ENCODE results near the gene RBM47. TPM values are rescaled to one million over a fixed set of nuclear protein-coding genes. Genes with fewer than 3 reads are reported as not detected.

Gene RBM47
- total RNA-seq, 1 donor from 2014 or later = 61.1 TPM

DNA sequence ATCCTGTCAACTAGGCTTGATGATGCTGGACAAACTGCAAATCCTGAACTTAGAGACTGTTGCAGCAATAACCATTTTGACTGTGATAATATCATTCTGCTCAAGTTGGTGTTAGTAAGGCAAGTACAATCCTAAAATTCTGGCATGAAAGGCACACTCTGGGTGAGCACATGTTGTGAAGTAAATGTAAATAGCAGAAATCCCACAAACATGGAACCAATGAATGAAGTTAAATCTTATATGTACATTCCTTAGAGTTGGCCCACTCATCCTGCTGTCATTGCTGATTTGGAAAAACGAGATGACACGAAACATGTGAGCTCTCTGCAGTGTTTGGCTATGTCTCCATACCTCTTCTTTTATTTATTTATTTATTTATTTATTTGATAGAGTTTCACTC lies 21.0 kb downstream of the RBM47 start:
- no peak for TF ChIP-seq POLR2AphosphoS5 (IDR thresholded peaks at IDR 0.05; ENCODE audit: insufficient read depth in 1 of 2, low read depth in 1 of 2)
- TF ChIP-seq, protein P1, sequence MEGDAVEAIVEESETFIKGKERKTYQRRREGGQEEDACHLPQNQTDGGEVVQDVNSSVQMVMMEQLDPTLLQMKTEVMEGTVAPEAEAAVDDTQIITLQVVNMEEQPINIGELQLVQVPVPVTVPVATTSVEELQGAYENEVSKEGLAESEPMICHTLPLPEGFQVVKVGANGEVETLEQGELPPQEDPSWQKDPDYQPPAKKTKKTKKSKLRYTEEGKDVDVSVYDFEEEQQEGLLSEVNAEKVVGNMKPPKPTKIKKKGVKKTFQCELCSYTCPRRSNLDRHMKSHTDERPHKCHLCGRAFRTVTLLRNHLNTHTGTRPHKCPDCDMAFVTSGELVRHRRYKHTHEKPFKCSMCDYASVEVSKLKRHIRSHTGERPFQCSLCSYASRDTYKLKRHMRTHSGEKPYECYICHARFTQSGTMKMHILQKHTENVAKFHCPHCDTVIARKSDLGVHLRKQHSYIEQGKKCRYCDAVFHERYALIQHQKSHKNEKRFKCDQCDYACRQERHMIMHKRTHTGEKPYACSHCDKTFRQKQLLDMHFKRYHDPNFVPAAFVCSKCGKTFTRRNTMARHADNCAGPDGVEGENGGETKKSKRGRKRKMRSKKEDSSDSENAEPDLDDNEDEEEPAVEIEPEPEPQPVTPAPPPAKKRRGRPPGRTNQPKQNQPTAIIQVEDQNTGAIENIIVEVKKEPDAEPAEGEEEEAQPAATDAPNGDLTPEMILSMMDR (IDR thresholded peaks at IDR 0.05) = no peak
- TF ChIP-seq POLR2A (IDR thresholded peaks at IDR 0.05) = no peak
- no peak overlapping the region for H3K27ac ChIP-seq
- H3K36me3 ChIP-seq = no peaks in the 10 kb centered on the region
- H3K27me3 ChIP-seq = no peaks in the 10 kb centered on the region
- intact Hi-C loops (cut with DNase I) = no loop called here
- no peak for DNase-seq (ENCODE audit: extremely low spot score in 2 of 2)
- no peak overlapping the region for H3K4me3 ChIP-seq
- no peaks in the 10 kb centered on the region for H3K4me1 ChIP-seq
- H3K9me3 ChIP-seq = no peaks in the 10 kb centered on the region

DNA sequence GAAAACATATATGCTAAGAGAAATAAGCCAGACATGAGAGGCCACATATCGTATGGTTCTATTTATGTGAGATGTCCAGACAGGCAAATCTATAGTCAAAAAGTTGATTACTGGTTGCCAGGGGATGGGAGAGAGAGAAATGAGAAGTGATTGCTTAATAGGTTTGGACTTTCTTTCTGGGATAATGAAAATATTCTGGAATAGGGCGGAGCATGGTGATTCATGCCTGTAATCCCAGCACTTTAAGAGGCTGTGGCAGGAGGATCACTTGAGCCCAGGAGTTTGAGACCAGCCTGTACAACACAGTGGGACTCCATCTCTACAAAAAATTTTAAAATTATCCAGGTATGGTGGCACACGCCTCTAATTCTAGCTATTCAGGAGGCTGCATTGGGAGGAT lies 22.4 kb downstream of the RBM47 start:
- no peak for DNase-seq (ENCODE audit: extremely low spot score in 2 of 2)
- Histone ChIP-seq H3K4me3 (no peak overlapping the region), H3K27me3 (no peaks in the 10 kb centered on the region), H3K9me3 (no peaks in the 10 kb centered on the region), H3K36me3 (no peaks in the 10 kb centered on the region), H3K4me1 (no peaks in the 10 kb centered on the region), H3K27ac (no peak overlapping the region)
- intact Hi-C loops (cut with DNase I) = no loop called here
- TF ChIP-seq POLR2AphosphoS5 (IDR thresholded peaks at IDR 0.05; ENCODE audit: insufficient read depth in 1 of 2, low read depth in 1 of 2) = no peak
- TF ChIP-seq, protein P1 (IDR thresholded peaks at IDR 0.05) = no peak
- no peak for TF ChIP-seq POLR2A (IDR thresholded peaks at IDR 0.05)

DNA sequence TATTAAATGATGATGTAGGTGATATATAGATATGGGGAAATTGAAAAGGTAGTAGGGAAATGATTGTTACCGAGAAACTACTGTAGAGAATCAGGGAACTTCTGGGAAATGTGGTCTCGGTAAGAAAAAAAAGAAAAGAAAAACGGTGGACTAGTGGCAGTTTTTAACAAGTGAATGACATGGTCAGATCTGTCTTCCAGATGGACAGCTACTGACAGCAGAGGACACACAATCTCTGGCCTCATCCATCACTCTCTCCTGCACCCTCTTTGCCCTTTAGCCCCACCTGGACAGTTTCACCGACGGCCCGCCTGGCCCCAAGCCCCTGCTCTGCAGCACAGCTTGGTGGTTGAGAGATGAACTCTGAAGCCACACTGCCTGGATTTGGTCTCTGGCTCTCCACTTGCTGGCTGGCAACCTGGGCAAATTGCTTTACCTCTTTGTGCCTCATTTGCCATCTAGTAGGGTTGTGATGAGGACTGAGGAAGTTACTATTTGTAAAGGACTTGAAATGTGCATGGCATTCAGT lies 23.4 kb downstream of the RBM47 start:
- H3K27ac ChIP-seq = no peak overlapping the region
- H3K9me3 ChIP-seq = no peaks in the 10 kb centered on the region
- TF ChIP-seq, protein P1 (IDR thresholded peaks at IDR 0.05) = no peak
- TF ChIP-seq POLR2AphosphoS5 (IDR thresholded peaks at IDR 0.05; ENCODE audit: insufficient read depth in 1 of 2, low read depth in 1 of 2) (no peak), POLR2A (IDR thresholded peaks at IDR 0.05) (no peak)
- no peak overlapping the region for H3K4me3 ChIP-seq
- H3K4me1 ChIP-seq = no peaks in the 10 kb centered on the region
- H3K27me3 ChIP-seq = no peaks in the 10 kb centered on the region
- no peaks in the 10 kb centered on the region for H3K36me3 ChIP-seq
- DNase-seq (ENCODE audit: extremely low spot score in 2 of 2) = no peak
- intact Hi-C loops (cut with DNase I) = no loop called here

DNA sequence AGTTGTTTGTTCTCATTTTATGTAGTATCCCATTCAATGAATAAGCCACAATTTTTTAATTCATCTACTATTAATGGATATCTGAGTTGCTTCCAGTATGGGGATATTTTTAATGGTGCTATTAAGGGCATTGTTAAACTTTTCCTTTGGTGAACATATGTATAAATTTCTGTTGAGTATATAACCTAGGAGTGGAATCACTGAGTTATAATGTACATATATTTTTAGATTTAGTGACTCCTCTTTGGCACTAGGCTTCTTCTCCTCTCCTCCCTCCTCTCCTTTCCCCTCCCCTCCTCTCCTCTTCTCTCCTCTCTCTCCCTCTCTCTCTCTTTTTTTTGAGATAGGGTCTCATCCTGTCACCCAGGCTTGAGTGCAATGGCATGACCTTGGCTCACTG lies 26.4 kb downstream of the RBM47 start:
- Histone ChIP-seq H3K27me3 (no peaks in the 10 kb centered on the region), H3K27ac (no peak overlapping the region), H3K4me1 (no peaks in the 10 kb centered on the region), H3K9me3 (no peaks in the 10 kb centered on the region), H3K4me3 (no peak overlapping the region), H3K36me3 (no peaks in the 10 kb centered on the region)
- intact Hi-C loops (cut with DNase I) = no loop called here
- no peak for TF ChIP-seq POLR2AphosphoS5 (IDR thresholded peaks at IDR 0.05; ENCODE audit: insufficient read depth in 1 of 2, low read depth in 1 of 2)
- no peak for TF ChIP-seq POLR2A (IDR thresholded peaks at IDR 0.05)
- TF ChIP-seq, protein P1 (IDR thresholded peaks at IDR 0.05) = no peak
- DNase-seq (ENCODE audit: extremely low spot score in 2 of 2) = no peak

DNA sequence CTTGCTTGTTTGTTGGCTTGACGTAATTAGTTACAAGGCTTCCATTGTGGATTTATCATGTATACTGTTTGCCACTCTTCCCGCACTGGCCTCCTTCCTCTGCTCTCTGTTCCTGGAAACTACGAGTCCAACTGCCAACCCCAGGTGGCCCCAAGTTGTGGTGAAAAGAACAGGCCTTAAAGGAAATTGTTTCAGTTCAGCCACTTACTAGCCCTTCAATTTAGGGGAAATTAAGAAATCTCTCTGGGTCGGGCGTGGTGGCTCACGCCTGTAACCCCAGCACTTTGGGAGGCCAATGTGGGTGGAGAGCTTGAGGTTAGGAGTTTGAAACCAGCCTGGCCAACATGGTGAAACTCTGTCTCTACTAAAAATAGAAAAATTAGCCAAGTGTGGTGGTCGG lies 28.0 kb downstream of the RBM47 start:
- Histone ChIP-seq H3K4me1 (no peaks in the 10 kb centered on the region), H3K9me3 (no peaks in the 10 kb centered on the region), H3K27me3 (no peaks in the 10 kb centered on the region), H3K4me3 (no peak overlapping the region), H3K27ac (no peak overlapping the region), H3K36me3 (no peaks in the 10 kb centered on the region)
- intact Hi-C loops (cut with DNase I) = no loop called here
- DNase-seq (ENCODE audit: extremely low spot score in 2 of 2) = no peak
- TF ChIP-seq, protein P1 (IDR thresholded peaks at IDR 0.05) = no peak
- no peak for TF ChIP-seq POLR2AphosphoS5 (IDR thresholded peaks at IDR 0.05; ENCODE audit: insufficient read depth in 1 of 2, low read depth in 1 of 2)

All from vagina (tissue), 2 donors.